H1 (cell line): Measurements from ENCODE around the gene AP2A2. TPM values are rescaled to one million over a fixed set of nuclear protein-coding genes. Genes with fewer than 3 reads are reported as not detected.
A peak's percentile ranks its signal among the peaks of the same experiment; 100 is the strongest.

Experiments used
- ATF2 ChIP-seq: IDR thresholded peaks from 2 replicates; pipeline ENCODE4 v1.6.1; 2012; ENCODE audit warnings: low read length, inconsistent platforms
- BACH1 ChIP-seq: IDR thresholded peaks from 2 replicates; pipeline ENCODE4 v1.6.1; 2012; ENCODE audit warnings: low read length, improper control_type of control experiment
- CHD7 ChIP-seq: fragments of 300-600 bp; sonication (generic); IDR thresholded peaks from 2 replicates; pipeline ENCODE4 v1.7.1; 2012; ENCODE audit warnings: low read length, moderate library complexity, mild to moderate bottlenecking, inconsistent platforms; ENCODE audit not compliant: insufficient replicate concordance
- HDAC6 ChIP-seq: IDR thresholded peaks from one replicate; pipeline ENCODE4 v1.7.1; 2012; ENCODE audit warnings: low read depth, mild to moderate bottlenecking, inconsistent platforms, low read length, moderate library complexity
- JUND ChIP-seq: IDR thresholded peaks from 2 replicates; pipeline ENCODE4 v1.6.1; 2011; ENCODE audit warnings: mild to moderate bottlenecking, improper control_type of control experiment, low read length
- PHF8 ChIP-seq: fragments of 200-600 bp; sonication (generic); conservative IDR thresholded peaks from 2 replicates; pipeline ENCODE4 v1.7.1; 2012; ENCODE audit warnings: low read depth, mild to moderate bottlenecking, inconsistent platforms, low read length, moderate library complexity
- RNF2 ChIP-seq: fragments of 200-900, 300-1000 bp; sonication (generic); IDR thresholded peaks from 2 replicates; pipeline ENCODE4 v1.7.1; 2016; ENCODE audit warnings: borderline replicate concordance, low read depth, mild to moderate bottlenecking, antibody characterized with exemption, low read length; ENCODE audit not compliant: poor library complexity, severe bottlenecking; ENCODE audit errors: missing control alignments
- TCF12 ChIP-seq: IDR thresholded peaks from 2 replicates; pipeline ENCODE4 v1.6.1; 2011; ENCODE audit warnings: low read depth, mild to moderate bottlenecking, low read length
- polyA plus RNA-seq, 7 experiments: library from polyadenylated mRNA; depleted of rRNA in 3 of 7; stranded (reverse) in 5 of 7; unstranded in 2 of 7; fragments of >200 nt in 5 of 7; fragments of 200-250 nt in 2 of 7; gene quantifications; 1 replicate in 5 of 7; 2 replicates in 1 of 7; 4 replicates in 1 of 7; pipeline versions ENCODE4 v1.2.1 to v1.2.3, GENCODE V29; 2011 to 2013; ENCODE audit warnings: missing spikeins in 2 of 7, mixed read lengths in 2 of 7
- total RNA-seq: library from RNA; stranded (reverse); fragmentation: NEBNext Ultra II Directional; extraction: Animal tissue kit (Norgen Biotek cat#: 25700); gene quantifications from 2 replicates; pipeline ENCODE4 v1.2.1, GENCODE V29; 2021

Gene AP2A2
- total and polyA plus RNA-seq, 2 of the 8 experiments (the other 6 are each of a cell fraction or from before 2014, with no cell fraction given), result 50.0 to 65.0 TPM

- TF ChIP-seq CHD7 (no peak), JUND (no peak), BACH1 (peak; percentile 60), HDAC6 (no peak), PHF8 (peak; percentile 78), TCF12 (no peak), RNF2 (no peak), ATF2 (no peak)
These were observed at the start of gene AP2A2 (continued) for GRCh38 chr11:925496-926301.
